ENCODE data around the gene SESN1.

SESN1 gene

DNA sequence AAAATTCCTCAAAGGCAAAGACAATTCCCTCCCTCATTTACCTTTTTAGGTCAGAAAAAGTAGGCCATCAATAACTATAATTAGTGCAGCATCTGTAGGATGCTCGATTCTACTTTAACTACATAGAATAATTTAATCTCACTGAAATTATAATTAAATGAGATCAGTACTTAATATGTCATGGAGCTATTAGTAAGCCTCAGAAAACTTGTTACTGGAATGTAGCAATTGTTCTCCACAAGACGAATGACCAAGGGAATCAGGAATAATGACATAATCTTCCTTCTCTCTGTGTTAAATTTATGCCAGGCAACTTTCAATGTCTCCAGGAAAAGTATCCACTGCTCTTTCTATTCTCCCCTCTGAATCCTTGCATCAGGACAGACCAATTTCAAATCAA, 34.1 kb downstream of the SESN1 start:
- DNase-seq (ENCODE audit: low spot score), result no peak

DNA sequence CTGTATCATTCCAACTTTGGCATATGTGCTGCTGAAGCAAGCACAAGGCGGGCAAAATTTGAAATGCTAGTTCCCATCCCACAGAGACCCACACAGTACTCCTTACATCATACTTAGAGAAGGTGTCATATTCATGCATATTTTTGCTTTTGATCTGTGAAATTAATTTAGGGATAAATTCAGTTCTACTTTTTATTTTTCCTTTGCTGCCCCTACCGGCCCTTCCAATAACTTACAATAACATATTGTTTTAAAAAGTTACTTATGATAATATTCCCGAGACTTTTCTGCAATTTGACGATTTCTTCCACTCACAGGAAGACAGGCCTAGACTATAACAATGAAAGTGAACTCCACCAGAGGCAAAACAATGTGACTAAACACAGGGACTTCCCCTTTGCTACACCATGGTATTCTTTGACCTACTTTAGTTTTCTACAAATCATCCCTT, 35.0 kb downstream of the SESN1 start:
- DNase-seq (ENCODE audit: low spot score), result peak; percentile 28

GRCh38 chr6:109059153-109059552, 35.5 kb downstream of the SESN1 start:
- DNase-seq (ENCODE audit: low spot score), result no peak

DNA sequence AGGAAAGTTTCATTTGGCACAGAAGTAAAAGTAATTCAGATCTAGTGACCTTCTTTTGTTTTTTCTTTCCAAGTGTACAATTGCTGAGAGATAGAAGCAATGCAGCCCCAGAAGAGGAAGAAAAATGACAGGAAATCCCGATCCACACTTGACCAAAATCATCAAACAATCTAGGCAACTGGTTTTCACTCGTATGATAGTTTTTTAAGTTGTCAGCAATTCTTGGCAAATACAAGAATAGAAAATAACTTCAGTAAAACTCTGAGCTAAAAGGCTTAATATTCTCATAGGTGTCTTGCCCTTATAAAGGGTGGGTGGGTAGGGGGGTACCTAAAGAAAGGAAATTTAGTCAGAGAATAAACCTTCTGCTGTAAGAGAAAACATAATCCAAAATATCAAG, 36.0 kb downstream of the SESN1 start:
- DNase-seq (ENCODE audit: low spot score), result no peak

DNA sequence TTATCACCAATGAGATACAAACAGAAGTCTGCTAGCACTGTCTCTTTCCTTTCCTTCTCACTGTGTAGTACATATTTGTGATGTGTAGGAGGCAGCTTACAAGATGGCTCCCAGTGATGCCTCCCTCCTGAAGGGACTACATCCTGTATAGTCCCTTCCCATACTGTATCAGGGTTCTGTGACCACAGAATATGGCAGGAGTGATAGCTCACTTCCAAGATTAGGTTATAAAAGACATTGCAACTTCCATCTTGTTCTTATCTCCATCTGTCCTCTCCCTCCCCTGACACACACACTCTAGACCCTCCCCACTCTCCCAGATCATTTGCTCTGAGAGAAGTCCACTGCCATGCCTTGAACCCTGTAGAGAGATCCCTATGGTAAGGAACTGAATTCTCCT, 38.0 kb downstream of the SESN1 start:
- DNase-seq (ENCODE audit: low spot score), result no peak

DNA sequence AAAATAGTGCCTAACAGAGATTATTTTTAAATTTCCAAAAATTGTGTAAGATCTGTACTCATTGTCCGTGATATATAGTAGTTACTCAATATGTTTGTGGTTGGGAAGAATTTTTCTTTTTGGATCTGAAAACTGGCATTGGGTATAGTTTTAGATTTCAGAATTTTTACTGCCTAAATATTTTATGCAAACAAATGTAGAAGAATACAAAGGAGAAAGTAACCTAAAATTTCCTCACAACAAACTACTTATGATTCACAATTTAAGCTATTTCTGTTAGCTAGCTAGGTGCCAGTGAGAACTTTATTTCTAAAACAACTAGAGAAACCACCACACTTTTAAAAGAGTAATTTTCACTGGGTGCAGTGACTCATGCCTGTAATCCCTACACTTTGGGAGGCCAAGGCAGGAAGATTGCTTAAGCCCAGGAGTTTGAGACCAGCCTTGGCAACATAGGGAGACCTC, 38.8 kb downstream of the SESN1 start:
- DNase-seq (ENCODE audit: low spot score), result peak; percentile 27

- DNase-seq (ENCODE audit: low spot score), result no peak
Measured at GRCh38 chr6:109053336-109053735, 41.3 kb downstream of the SESN1 start.

GRCh38 chr6:109052852-109053251, 41.8 kb downstream of the SESN1 start:
- no peak for DNase-seq (ENCODE audit: low spot score)

DNA sequence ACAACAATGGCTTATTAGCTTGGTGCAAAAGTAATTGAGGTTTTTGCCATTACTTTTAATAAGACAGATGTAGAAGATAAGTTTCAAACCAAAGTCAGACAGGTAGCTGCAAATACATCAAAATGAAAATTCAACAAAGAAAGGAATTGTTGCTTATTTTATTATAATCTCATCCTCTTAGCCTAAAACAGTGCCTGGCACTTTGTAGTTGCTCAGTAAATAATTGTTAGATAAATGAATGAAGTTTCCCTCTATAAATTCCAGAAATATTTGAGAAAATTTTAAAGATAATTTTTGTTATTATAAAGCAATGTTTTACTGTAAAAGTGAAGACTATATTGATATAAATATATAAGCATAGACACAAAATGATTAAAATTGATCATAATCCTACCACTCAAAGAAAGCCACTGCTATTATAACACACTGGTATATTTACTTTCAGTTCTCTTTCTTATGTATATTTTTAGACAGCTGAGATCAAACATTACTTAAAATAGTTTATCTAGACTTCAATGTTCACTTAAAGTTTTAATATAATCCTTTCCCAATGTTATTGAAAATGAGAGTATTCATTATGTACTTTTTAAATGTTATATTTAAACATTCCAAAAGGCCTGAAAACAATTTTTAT, 42.5 kb downstream of the SESN1 start:
- DNase-seq (ENCODE audit: low spot score), result no peak

- no peak for DNase-seq (ENCODE audit: low spot score)
Measured at GRCh38 chr6:109051301-109052017, 43.2 kb downstream of the SESN1 start.

- DNase-seq (ENCODE audit: low spot score), result no peak
Measured at GRCh38 chr6:109050447-109051102, 44.1 kb downstream of the SESN1 start.

DNA sequence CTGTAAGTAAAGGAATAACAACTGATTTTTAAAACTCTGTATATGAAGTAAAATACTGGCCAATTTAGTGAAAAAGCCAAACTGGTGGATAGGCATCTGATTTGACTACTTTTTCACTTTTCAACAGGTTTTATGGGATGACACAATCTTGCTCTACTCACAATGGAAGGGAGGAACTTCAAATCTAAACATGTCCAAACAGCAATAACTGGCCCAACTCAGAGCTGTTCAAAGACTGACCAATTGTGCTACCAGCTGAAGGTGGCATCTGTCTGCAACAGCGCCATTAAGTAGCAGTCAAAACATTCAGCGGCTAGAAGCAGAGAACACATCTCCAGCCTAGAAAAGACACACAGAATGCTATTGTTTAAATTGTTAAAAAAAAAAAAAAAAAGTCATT, 44.6 kb downstream of the SESN1 start:
- DNase-seq (ENCODE audit: low spot score), result no peak

GRCh38 chr6:109048670-109049415, 45.8 kb downstream of the SESN1 start:
- DNase-seq (ENCODE audit: low spot score), result no peak

- no peak for DNase-seq (ENCODE audit: low spot score)
Measured at GRCh38 chr6:109048176-109048575, 46.5 kb downstream of the SESN1 start.

DNA sequence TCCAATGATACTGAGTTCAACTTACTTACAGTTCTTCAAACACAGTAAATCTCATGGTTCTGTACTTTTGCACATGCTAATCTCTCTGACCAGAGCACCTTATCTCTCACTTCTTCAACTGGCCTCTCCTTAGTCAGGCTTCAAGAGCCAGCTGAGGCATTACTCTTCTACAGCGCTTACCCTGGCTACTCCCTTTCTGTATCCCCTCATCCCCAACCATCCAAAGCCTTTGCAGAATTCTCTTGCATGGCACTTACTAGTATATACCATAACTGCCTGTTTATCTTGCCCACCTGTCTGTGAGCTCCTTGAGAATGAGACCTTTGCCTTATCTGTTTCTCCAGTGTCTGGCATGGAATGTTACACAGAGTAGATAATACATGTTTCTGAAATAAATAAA, 49.2 kb downstream of the SESN1 start:
- no peak for DNase-seq (ENCODE audit: low spot score)

GRCh38 chr6:109039795-109040194, 54.9 kb downstream of the SESN1 start:
- DNase-seq (ENCODE audit: low spot score), result no peak

GRCh38 chr6:109038837-109039398, 55.7 kb downstream of the SESN1 start:
- no peak for DNase-seq (ENCODE audit: low spot score)

GRCh38 chr6:109036574-109037294, 57.9 kb downstream of the SESN1 start:
- DNase-seq (ENCODE audit: low spot score), result no peak

DNA sequence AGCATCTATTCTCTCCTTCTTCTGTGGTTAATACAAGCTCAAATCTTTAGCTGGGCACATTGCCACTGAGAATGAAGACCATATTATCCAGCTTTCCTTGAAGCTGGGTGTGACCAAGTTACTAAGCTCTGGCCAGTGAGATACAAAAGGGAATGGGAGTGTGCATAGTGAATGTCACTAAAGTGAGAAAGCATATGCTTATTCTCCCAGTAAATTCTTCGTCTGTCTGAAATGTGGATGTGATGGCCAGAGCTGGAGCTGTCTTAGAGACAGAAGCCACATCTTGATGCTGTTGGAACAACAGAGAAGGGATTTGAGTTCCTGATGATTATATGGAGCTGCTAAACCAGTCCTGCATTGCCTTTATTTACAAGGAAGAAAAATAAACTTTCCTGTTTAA, 60.1 kb downstream of the SESN1 start:
- peak; percentile 9 for DNase-seq (ENCODE audit: low spot score)

GRCh38 chr6:109033655-109034054, 61.0 kb downstream of the SESN1 start:
- DNase-seq (ENCODE audit: low spot score), result no peak

GRCh38 chr6:109031416-109031815, 63.2 kb downstream of the SESN1 start:
- no peak for DNase-seq (ENCODE audit: low spot score)
